22Rv1 (cell line): ENCODE measurements around the gene PCNX4.

Experiments
- H3K27ac ChIP-seq: fragments of 450-650 bp; 2 replicates; pipeline ENCODE4 v1.5.1; 2017
- CTCF ChIP-seq: fragments of 450-650 bp; IDR thresholded peaks from 2 replicates; pipeline ENCODE4 v1.5.1; 2017; ENCODE audit warnings: mild to moderate bottlenecking
- ZFX ChIP-seq: fragments of 450-650 bp; IDR thresholded peaks from 2 replicates; pipeline ENCODE4 v1.6.1; 2017; ENCODE audit warnings: antibody characterized with exemption, borderline replicate concordance

Gene PCNX4

GRCh38 chr14:60195179-60195810 lies 103.6 kb downstream of the PCNX4 start:
- H3K27ac ChIP-seq: no peak overlapping the region
- TF ChIP-seq CTCF (no peak; the same call in 1 of the 2 replicates), ZFX (no peak)

GRCh38 chr14:60196291-60196690 lies 104.6 kb downstream of the PCNX4 start:
- no peak overlapping the region for H3K27ac ChIP-seq
- TF ChIP-seq ZFX: no peak
- no peak for TF ChIP-seq CTCF

DNA sequence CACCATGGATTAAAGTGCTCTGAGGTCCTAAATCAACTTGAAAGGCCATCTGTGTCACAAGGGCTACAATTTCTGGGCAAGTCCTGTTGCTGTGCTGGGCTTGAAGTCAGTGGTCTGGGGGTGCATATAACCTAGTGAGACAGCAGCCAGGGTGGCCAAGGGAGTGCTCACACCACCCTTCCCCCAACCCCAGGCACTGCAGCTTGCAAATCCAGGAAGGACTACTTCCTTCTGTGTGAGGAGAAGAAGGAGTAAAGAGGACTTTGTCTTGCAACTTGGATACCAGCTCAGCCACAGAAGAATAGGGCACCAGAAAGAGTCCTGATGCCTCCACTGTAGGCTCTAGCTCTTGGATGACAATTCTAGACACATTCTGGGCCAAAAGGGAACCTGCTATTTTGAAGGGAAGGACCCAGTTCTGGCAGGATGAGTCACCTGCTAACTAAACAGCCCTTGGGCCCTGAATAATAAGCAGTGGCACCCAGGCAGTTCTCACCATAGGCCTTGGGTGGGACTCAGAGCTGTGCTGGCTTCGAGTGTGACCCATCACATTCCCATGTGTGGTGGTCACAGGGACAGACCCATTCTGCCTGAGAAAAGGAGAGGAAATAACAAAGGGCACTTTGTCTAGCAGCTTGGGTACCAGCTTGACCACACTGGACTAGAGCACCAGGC lies 106.0 kb downstream of the PCNX4 start:
- no peak overlapping the region for H3K27ac ChIP-seq
- TF ChIP-seq CTCF (no peak), ZFX (no peak)

GRCh38 chr14:60199321-60199720 lies 107.6 kb downstream of the PCNX4 start:
- TF ChIP-seq ZFX: no peak
- no peak for TF ChIP-seq CTCF
- no peak overlapping the region for H3K27ac ChIP-seq

DNA sequence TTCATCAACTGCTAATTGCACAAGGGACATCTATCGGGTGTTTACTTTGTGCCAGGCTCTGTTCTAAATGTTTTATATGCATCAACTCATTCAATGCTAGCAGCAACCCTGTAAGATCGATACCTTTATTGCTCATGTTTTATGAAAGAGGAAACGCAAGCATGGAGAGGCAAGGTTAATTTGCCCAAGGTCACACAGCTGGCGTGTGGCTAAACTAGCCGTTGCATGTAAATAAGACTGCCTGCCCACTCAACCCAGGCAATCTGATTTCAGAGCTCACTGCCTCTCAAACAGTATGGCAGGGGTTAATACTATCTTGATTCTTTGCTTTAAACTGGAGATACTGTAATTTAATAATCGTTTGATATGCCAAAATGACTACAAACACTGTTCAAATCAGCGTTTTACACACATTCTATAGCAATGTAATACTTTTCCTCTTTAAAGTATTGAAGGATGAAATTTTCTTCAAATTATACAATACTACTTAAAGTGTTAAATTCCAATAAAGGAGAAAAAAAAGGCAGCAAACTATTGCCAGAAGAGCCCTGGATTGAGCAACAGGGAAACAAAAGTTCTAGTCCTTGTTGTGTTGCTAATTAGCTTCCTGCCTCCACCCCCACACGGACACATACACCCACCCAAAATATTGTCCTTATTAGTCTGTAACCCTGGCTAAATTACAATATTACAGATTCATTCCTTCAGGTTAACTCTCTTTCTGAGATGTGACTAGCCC lies 112.5 kb downstream of the PCNX4 start:
- no peak for TF ChIP-seq ZFX
- no peak for TF ChIP-seq CTCF
- no peak overlapping the region for H3K27ac ChIP-seq

DNA sequence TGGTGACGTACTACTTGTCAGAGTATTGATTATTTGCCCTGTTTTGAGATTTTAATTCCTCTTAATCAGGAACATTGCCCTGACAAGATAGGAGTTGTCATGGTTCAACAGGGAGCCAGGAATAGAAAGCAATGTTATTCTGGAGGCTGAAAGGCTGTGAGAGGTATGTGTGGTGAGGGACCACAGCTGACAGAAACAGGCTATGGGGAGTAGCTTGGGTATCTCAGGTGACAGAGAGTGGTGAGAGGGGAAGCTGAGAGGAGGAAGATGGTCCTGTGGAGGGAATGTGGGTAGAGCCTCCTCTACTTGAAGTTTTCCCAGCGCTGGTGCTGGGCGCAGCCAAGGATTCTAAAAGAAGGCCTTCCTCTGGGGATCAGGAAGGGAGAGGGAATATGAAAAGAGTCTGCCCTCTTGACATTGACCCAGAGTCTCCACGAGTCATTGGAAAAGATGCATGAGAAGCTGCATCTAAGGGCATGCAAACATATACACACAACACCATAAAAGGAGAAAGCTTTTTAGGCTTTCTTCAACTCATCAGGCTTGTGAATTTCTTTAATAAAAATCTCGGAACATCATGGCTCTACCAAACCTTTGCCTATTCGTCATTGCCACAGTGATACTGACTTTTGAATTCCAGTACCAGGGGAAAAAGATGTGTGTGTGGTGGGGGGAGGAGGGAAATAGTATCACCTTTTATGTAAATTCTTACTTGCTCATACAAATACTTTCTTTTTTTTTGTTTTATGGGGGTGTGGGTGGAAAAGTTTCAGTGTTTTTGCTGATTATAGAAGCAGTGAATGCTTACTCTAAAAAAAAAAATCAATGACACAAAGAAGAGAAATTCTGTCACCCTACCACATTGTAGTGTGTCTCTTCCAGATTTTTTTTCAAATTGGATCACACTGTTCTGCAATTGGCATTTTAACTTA lies 113.4 kb downstream of the PCNX4 start:
- no peak overlapping the region for H3K27ac ChIP-seq
- TF ChIP-seq ZFX (no peak), CTCF (no peak)
